SKM-1 (cell line): ENCODE measurements around the gene GNMT.
"Not testable (repeated sequence)": the region's sequence is repeated elsewhere in the genome, so short reads cannot be mapped to it uniquely, and the experiment has no call there.

ENCODE experiments used
- DNase-seq: peaks from one replicate; lab custom pipeline; 2025; ENCODE audit not compliant: unreplicated experiment; lab: John Stamatoyannopoulos, UW

Gene GNMT

GRCh38 chr6:42940493-42941045 is 20.0 kb upstream of the GNMT start:
- no peak for DNase-seq

DNA sequence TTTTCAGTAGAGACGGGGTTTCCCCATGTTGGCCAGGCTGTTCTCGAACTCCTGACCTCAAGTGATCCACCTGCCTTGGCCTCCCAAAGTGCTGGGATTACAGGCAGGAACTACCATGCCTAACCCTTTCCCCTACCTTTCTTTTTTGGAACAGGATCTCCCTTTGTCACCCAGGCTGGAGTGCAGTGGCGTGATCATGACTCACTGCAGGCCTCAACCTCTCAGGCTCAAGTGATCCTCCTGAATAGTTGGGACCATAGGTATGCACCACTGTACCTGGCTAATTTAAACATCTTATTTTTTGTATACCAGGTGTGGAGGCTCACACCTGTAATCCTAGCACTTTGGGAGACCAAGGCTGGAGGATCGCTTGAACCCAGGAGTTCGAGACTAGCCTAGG is 19.2 kb upstream of the GNMT start:
- not testable (repeated sequence) for DNase-seq

GRCh38 chr6:42942444-42942843 is 18.1 kb upstream of the GNMT start:
- DNase-seq: no peak

DNA sequence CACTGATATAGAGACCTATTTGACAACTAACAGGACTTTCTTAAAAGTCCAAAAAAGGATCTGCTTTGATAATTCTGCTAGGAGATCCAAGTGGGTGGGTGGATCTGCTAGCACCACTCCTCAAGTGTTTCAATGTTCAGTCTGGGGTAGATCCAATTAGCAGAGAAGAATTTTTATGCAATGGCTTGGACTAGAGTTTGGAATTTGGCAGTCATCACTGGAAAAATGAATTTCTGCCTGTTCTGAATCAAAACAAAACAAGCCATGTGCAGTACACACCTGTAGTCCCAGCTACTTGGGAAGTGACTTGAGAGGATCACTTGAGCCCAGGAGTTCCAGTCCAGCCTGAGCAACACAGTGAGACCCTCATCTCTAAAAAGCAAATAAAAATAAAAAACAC is 12.6 kb upstream of the GNMT start:
- DNase-seq: no peak

- no peak for DNase-seq
Measured at GRCh38 chr6:42952389-42952788, 8.2 kb upstream of the GNMT start.

DNA sequence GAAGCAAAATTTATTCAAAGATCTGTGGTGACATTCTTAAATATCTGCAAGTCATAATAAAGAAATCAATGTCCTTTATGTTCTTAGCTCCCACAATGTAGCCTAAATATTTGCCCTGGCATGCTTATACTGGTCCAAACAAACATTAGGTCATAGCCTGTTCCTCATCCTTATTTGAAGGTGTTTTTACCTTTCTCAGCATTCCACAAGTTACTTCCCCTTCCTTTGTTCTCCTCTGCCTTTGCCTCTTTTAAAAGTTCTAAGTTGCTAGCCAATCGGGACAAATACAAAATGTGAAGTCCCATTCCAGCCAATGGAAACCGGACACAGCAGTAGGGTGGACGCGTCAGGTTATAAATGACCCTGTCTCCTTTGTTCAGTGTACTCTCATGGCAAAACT is 6.1 kb upstream of the GNMT start:
- not testable (repeated sequence) for DNase-seq

- no peak for DNase-seq
Measured at GRCh38 chr6:42958125-42958524, 2.4 kb upstream of the GNMT start.

GRCh38 chr6:42959917-42960242 is 674 bp upstream of the GNMT start:
- no peak for DNase-seq

- DNase-seq: no peak
Measured at GRCh38 chr6:42961020-42961470, 491 bp downstream of the GNMT start.

GRCh38 chr6:42962096-42962495 is 1.5 kb downstream of the GNMT start:
- DNase-seq: no peak

GRCh38 chr6:42962502-42963178 is 2.1 kb downstream of the GNMT start:
- DNase-seq: no peak

GRCh38 chr6:42963179-42963854 is 2.8 kb downstream of the GNMT start:
- DNase-seq: no peak

DNA sequence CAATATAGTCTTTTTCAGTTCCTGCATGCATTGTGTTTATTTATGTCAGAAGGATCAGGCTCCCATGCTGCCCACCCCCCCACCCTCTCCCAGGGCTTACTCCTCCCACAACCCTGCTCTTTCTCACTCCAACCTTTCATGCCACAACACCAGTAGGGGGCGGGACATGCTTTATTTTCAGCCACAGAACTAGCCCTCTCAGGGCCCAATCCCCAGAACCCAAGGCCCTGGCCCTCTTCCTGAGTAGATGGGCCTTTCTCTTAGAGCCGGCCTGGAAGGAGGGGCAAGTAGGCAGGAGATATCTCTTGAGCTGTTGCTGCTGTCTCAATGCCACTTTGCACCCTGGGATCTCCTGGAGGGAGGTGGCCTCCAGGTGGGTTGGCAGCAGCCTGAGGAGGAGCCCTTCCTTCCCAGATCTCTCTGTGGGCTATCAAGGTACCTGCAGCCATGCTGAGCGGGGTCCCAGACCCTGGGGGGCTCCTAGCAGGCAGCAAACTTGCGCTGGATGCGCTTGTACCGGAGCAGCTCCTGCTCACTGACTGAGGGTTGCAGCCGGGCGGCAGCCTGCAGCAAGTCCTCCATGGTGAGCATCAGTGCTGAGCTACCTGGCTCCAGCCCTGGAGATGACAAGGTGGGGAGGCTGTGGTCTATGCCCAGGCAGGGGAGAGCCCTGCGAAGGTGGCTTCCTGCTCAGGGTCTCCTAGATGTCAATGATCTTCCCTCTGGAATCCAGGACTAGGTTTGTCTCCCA is 3.5 kb downstream of the GNMT start:
- peak; percentile 22 for DNase-seq

- no peak for DNase-seq
Measured at GRCh38 chr6:42966571-42966970, 6.0 kb downstream of the GNMT start.

DNA sequence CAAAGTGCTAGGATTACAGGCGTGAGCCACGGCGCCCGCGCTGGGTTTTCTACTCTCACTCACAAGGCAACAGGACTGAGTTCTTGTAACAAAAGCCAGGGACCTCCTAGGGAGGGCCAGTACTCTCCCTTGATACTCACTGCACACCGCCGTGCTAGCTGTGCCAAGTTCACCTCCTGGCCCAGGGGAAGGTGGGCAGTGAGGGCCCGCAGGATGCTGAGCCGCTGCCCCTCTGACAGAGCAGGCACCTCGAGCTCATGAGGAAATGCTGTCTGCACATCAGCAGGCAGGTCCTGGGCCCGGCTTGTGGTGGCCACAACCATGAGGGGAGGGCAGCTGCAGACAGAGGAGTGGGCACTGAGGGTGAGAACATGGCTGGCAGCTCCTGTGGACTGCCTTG is 6.7 kb downstream of the GNMT start:
- no peak for DNase-seq

DNA sequence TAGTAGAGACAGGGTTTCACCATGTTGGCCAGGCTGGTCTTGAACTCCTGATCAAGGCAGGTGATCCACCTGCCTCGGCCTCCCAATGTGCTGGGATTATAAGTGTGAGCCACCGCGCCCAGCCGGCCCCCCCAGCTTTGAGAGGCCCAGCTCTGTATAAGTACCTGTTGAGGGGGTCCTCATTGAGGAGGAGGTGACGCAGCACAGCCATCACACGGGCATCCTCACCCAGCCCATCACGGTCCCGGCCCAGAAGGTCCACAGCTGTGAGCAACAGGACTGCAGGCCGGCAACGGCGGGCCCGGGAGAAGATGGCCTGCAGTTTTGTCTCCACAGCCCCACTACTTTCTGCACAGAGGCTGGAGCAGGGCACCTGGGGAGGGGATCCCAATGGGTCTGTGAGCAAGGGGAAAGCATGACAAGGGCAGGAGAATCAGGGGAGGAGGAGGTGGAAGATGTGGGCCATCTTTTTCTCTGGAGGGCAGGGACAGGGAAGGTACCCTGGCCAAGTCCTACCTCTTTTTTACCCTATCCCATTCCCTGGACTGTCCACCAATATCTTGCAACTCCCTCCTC is 7.7 kb downstream of the GNMT start:
- DNase-seq: no peak

GRCh38 chr6:42968783-42969182 is 8.2 kb downstream of the GNMT start:
- DNase-seq: no peak

- no peak for DNase-seq
Measured at GRCh38 chr6:42969431-42969830, 8.9 kb downstream of the GNMT start.

GRCh38 chr6:42969934-42970333 is 9.4 kb downstream of the GNMT start:
- no peak for DNase-seq

GRCh38 chr6:42970871-42971612 is 10.5 kb downstream of the GNMT start:
- DNase-seq: no peak
